IPS-20b (cell line): Measurements from ENCODE around the gene RSPH9.
"Not testable (repeated sequence)": the region's sequence is repeated elsewhere in the genome, so short reads cannot be mapped to it uniquely, and the experiment has no call there.

ENCODE experiments used
- H3K27ac ChIP-seq: one replicate; pipeline ENCODE4 v1.5.1; 2013; ENCODE audit warnings: low read length
- H3K27me3 ChIP-seq: 2 replicates; pipeline ENCODE4 v1.6.1; 2013; ENCODE audit warnings: mild to moderate bottlenecking, low read length, inconsistent platforms; ENCODE audit not compliant: insufficient read depth
- H3K36me3 ChIP-seq: 2 replicates; pipeline ENCODE4 v1.6.1; 2013; ENCODE audit warnings: low read depth, mild to moderate bottlenecking, inconsistent platforms, low read length, moderate library complexity; ENCODE audit not compliant: insufficient read depth
- H3K4me1 ChIP-seq: 2 replicates; pipeline ENCODE4 v1.6.1; 2013; ENCODE audit warnings: mild to moderate bottlenecking, control low read depth, inconsistent platforms, low read length, moderate library complexity; ENCODE audit not compliant: insufficient read depth
- H3K4me3 ChIP-seq: 2 replicates; pipeline ENCODE4 v1.5.1; 2013; ENCODE audit warnings: mild to moderate bottlenecking, low read length, inconsistent platforms
- H3K9ac ChIP-seq: 2 replicates; pipeline ENCODE4 v1.6.1; 2013; ENCODE audit warnings: low read depth, mild to moderate bottlenecking, inconsistent platforms, low read length, moderate library complexity
- H3K9me3 ChIP-seq: 2 replicates; pipeline ENCODE4 v1.6.1; 2013; ENCODE audit warnings: mild to moderate bottlenecking, low read depth, low read length, inconsistent platforms; ENCODE audit not compliant: insufficient read depth

Gene RSPH9

GRCh38 chr6:43700939-43701560 lies 56.2 kb downstream of the RSPH9 start:
- H3K4me3 ChIP-seq, H3K27me3 ChIP-seq, H3K36me3 ChIP-seq, H3K9me3 ChIP-seq, H3K27ac ChIP-seq: not testable (repeated sequence)
- Histone ChIP-seq H3K9ac (peak overlapping the region; percentile 72; the same call in 1 of the 2 replicates), H3K4me1 (peaks cover 54% of the 10 kb centered on the region)

- peak overlapping the region; percentile 72; the same call in 1 of the 2 replicates for H3K9ac ChIP-seq
- peaks cover 50% of the 10 kb centered on the region for H3K4me1 ChIP-seq
These were observed 57.3 kb downstream of the RSPH9 start for GRCh38 chr6:43702171-43702533.

GRCh38 chr6:43702534-43703440 lies 58.0 kb downstream of the RSPH9 start:
- Histone ChIP-seq H3K27me3 (no peaks in the 10 kb centered on the region), H3K27ac (peak overlapping the region; percentile 86), H3K9me3 (no peaks in the 10 kb centered on the region), H3K4me1 (peaks cover 56% of the 10 kb centered on the region), H3K9ac (peak overlapping the region; percentile 72; the same call in 1 of the 2 replicates), H3K4me3 (peak overlapping the region; percentile 56), H3K36me3 (no peaks in the 10 kb centered on the region)

More at GRCh38 chr6:43702171-43702533, 57.3 kb downstream of the RSPH9 start:
- H3K36me3 ChIP-seq = no peaks in the 10 kb centered on the region
- H3K27me3 ChIP-seq = no peaks in the 10 kb centered on the region
- peak overlapping the region; percentile 56 for H3K4me3 ChIP-seq
- peak overlapping the region; percentile 86 for H3K27ac ChIP-seq
- no peaks in the 10 kb centered on the region for H3K9me3 ChIP-seq

GRCh38 chr6:43703512-43704429 lies 58.9 kb downstream of the RSPH9 start:
- peak overlapping the region; percentile 86 for H3K27ac ChIP-seq
- no peaks in the 10 kb centered on the region for H3K36me3 ChIP-seq
- no peaks in the 10 kb centered on the region for H3K9me3 ChIP-seq
- peak overlapping the region; percentile 56 for H3K4me3 ChIP-seq
- H3K4me1 ChIP-seq = peaks cover 49% of the 10 kb centered on the region
- no peaks in the 10 kb centered on the region for H3K27me3 ChIP-seq
- peak overlapping the region; percentile 72; the same call in 1 of the 2 replicates for H3K9ac ChIP-seq

- no peaks in the 10 kb centered on the region for H3K27me3 ChIP-seq
- no peak overlapping the region for H3K4me3 ChIP-seq
- H3K9ac ChIP-seq = no peak overlapping the region
- H3K4me1 ChIP-seq = peaks cover 39% of the 10 kb centered on the region
- H3K27ac ChIP-seq = no peak overlapping the region
- no peaks in the 10 kb centered on the region for H3K9me3 ChIP-seq
- H3K36me3 ChIP-seq = no peaks in the 10 kb centered on the region
These were observed 61.2 kb downstream of the RSPH9 start for GRCh38 chr6:43705996-43706395.

GRCh38 chr6:43706788-43707187 lies 62.0 kb downstream of the RSPH9 start:
- H3K27ac ChIP-seq = no peak overlapping the region

GRCh38 chr6:43707269-43707668 lies 62.4 kb downstream of the RSPH9 start:
- H3K4me1 ChIP-seq = peaks cover 27% of the 10 kb centered on the region
- H3K27ac ChIP-seq = no peak overlapping the region
- no peaks in the 10 kb centered on the region for H3K27me3 ChIP-seq
- H3K4me3 ChIP-seq = no peak overlapping the region
- H3K9ac ChIP-seq = no peak overlapping the region
- H3K9me3 ChIP-seq = no peaks in the 10 kb centered on the region
- H3K36me3 ChIP-seq = no peaks in the 10 kb centered on the region

More at GRCh38 chr6:43706788-43707187, 62.0 kb downstream of the RSPH9 start:
- H3K36me3 ChIP-seq = no peaks in the 10 kb centered on the region
- no peaks in the 10 kb centered on the region for H3K9me3 ChIP-seq
- H3K4me3 ChIP-seq = no peak overlapping the region
- H3K4me1 ChIP-seq = peaks cover 32% of the 10 kb centered on the region
- H3K9ac ChIP-seq = no peak overlapping the region
- H3K27me3 ChIP-seq = no peaks in the 10 kb centered on the region

GRCh38 chr6:43707767-43708166 lies 62.9 kb downstream of the RSPH9 start:
- peaks cover 26% of the 10 kb centered on the region; the same call in 1 of the 2 replicates for H3K4me1 ChIP-seq
- no peaks in the 10 kb centered on the region for H3K27me3 ChIP-seq
- no peak overlapping the region for H3K27ac ChIP-seq
- H3K4me3 ChIP-seq = no peak overlapping the region
- H3K36me3 ChIP-seq = no peaks in the 10 kb centered on the region
- no peaks in the 10 kb centered on the region for H3K9me3 ChIP-seq
- H3K9ac ChIP-seq = no peak overlapping the region

GRCh38 chr6:43708860-43709653 lies 64.2 kb downstream of the RSPH9 start:
- Histone ChIP-seq H3K27me3 (no peaks in the 10 kb centered on the region), H3K4me3 (no peak overlapping the region), H3K4me1 (peaks cover 15% of the 10 kb centered on the region; the same call in 1 of the 2 replicates), H3K9ac (no peak overlapping the region), H3K27ac (no peak overlapping the region), H3K9me3 (no peaks in the 10 kb centered on the region), H3K36me3 (no peaks in the 10 kb centered on the region)

- Histone ChIP-seq H3K27ac (no peak overlapping the region), H3K9ac (no peak overlapping the region), H3K4me3 (no peak overlapping the region), H3K36me3 (no peaks in the 10 kb centered on the region), H3K27me3 (no peaks in the 10 kb centered on the region), H3K4me1 (peaks cover 14% of the 10 kb centered on the region; the same call in 1 of the 2 replicates), H3K9me3 (no peaks in the 10 kb centered on the region)
These were observed 64.9 kb downstream of the RSPH9 start for GRCh38 chr6:43709654-43710303.
